OCI-LY1 (cell line): Measurements from ENCODE around the gene TCAF1.

Source experiments
- EZH2 ChIP-seq: fragments of 200-600 bp; sonication (generic), shearing (Covaris generic); IDR thresholded peaks from 2 replicates; pipeline ENCODE4 v1.8.0; 2017; ENCODE audit warnings: borderline replicate concordance, mixed run types, mild to moderate bottlenecking, antibody characterized with exemption, low read length, moderate library complexity, mixed read lengths
- TF ChIP-seq, protein P1 (sequence below): fragments of 200-600 bp; sonication (generic), shearing (Covaris generic); IDR thresholded peaks from 2 replicates; pipeline ENCODE4 v1.5.1; 2017; ENCODE audit warnings: mild to moderate bottlenecking, antibody characterized with exemption, low read length, moderate library complexity, mixed read lengths

DNA sequence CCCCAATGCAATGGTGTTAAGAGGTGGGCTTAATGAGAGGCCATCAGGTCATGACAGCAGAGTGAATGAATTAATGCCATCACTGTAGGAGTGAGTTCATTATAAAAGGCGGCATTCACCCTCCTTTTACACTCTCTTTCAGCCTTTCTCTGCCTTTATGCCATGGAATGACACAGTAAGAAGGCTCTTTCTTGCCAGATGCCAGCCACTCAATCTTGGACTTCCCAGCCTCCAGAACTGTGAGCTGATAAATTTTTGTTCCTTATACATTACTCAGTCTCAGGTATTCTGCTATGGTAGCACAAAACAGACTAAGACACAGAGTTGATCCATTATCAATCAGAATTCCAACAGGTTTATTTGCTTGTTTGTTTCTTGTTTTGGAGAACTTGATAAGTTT, 3.2 kb downstream of the TCAF1 start:
- TF ChIP-seq, protein P1, sequence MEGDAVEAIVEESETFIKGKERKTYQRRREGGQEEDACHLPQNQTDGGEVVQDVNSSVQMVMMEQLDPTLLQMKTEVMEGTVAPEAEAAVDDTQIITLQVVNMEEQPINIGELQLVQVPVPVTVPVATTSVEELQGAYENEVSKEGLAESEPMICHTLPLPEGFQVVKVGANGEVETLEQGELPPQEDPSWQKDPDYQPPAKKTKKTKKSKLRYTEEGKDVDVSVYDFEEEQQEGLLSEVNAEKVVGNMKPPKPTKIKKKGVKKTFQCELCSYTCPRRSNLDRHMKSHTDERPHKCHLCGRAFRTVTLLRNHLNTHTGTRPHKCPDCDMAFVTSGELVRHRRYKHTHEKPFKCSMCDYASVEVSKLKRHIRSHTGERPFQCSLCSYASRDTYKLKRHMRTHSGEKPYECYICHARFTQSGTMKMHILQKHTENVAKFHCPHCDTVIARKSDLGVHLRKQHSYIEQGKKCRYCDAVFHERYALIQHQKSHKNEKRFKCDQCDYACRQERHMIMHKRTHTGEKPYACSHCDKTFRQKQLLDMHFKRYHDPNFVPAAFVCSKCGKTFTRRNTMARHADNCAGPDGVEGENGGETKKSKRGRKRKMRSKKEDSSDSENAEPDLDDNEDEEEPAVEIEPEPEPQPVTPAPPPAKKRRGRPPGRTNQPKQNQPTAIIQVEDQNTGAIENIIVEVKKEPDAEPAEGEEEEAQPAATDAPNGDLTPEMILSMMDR, result no peak
- no peak for TF ChIP-seq EZH2
